Spinal cord (tissue), 4 donors: ENCODE measurements around the gene PRAMEF12. TPM values are rescaled to one million over a fixed set of nuclear protein-coding genes. Genes with fewer than 3 reads are reported as not detected.

Experiments
- polyA plus RNA-seq, 2 donors: library from polyadenylated mRNA; unstranded; fragments of 120-200 nt; gene quantifications; one replicate each; pipeline ENCODE4 v1.2.1, GENCODE V29; 2013; ENCODE audit not compliant: insufficient read length in 2 of 2
- total RNA-seq, 2 donors: library from RNA; depleted of rRNA in 1 of 2; stranded (reverse); fragments of 120-200 nt in 1 of 2; fragments of >200 nt in 1 of 2; gene quantifications; one replicate each; pipeline versions ENCODE4 v1.2.3 to v1.2.4, GENCODE V29; 2013 to 2014

The PRAMEF12 gene
- total and polyA plus RNA-seq, 4 donors: 0.14 to 0.15 TPM; not detected in 2

Other genes starting within 250 kb of the PRAMEF12 start
- gene DHRS3, start 155.5 kb upstream of the PRAMEF12 start, total RNA-seq: 100 to 1,000 TPM in 1 of 2 donors, 10 to 100 TPM in 1; 79.5 to 160 TPM
- gene DHRS3, start 155.5 kb upstream of the PRAMEF12 start, polyA plus RNA-seq: 10 to 100 TPM; 22.1 to 67.2 TPM
- under 1 TPM in 1 of 2 donors, not detected in 1; 0.11 TPM for gene AADACL4, start 129.7 kb upstream of the PRAMEF12 start, total RNA-seq
- not detected for gene AADACL4, start 129.7 kb upstream of the PRAMEF12 start, polyA plus RNA-seq
- gene AADACL3, start 57.6 kb upstream of the PRAMEF12 start, total RNA-seq: not detected
- not detected for gene AADACL3, start 57.6 kb upstream of the PRAMEF12 start, polyA plus RNA-seq
- gene CFAP107, start 27.5 kb upstream of the PRAMEF12 start, total RNA-seq: 1 to 10 TPM in 1 of 2 donors, under 1 TPM in 1; 0.69 to 2.3 TPM
- gene CFAP107, start 27.5 kb upstream of the PRAMEF12 start, polyA plus RNA-seq: 1 to 10 TPM; 7.0 to 7.5 TPM
- not detected for gene PRAMEF1, start 17.7 kb downstream of the PRAMEF12 start, total RNA-seq
- not detected for gene PRAMEF1, start 17.7 kb downstream of the PRAMEF12 start, polyA plus RNA-seq
- not detected for gene PRAMEF11, start 57.7 kb downstream of the PRAMEF12 start, total RNA-seq
- not detected for gene PRAMEF11, start 57.7 kb downstream of the PRAMEF12 start, polyA plus RNA-seq
- gene HNRNPCL1, start 75.0 kb downstream of the PRAMEF12 start, total RNA-seq: not detected
- not detected for gene HNRNPCL1, start 75.0 kb downstream of the PRAMEF12 start, polyA plus RNA-seq
- not detected for gene PRAMEF2, start 83.3 kb downstream of the PRAMEF12 start, total RNA-seq
- gene PRAMEF2, start 83.3 kb downstream of the PRAMEF12 start, polyA plus RNA-seq: not detected
- not detected for gene PRAMEF4, start 112.5 kb downstream of the PRAMEF12 start, total RNA-seq
- not detected for gene PRAMEF4, start 112.5 kb downstream of the PRAMEF12 start, polyA plus RNA-seq
- gene PRAMEF10, start 124.5 kb downstream of the PRAMEF12 start, total RNA-seq: not detected
- gene PRAMEF10, start 124.5 kb downstream of the PRAMEF12 start, polyA plus RNA-seq: not detected
- not detected for gene PRAMEF7, start 142.9 kb downstream of the PRAMEF12 start, total RNA-seq
- gene PRAMEF7, start 142.9 kb downstream of the PRAMEF12 start, polyA plus RNA-seq: not detected
- not detected for gene PRAMEF6, start 173.8 kb downstream of the PRAMEF12 start, total RNA-seq
- gene PRAMEF6, start 173.8 kb downstream of the PRAMEF12 start, polyA plus RNA-seq: not detected